Measurements from ENCODE around the gene HEXA.

The HEXA gene

GRCh38 chr15:72372361-72372760 lies 3.5 kb downstream of the HEXA start:
- no peak for DNase-seq

- DNase-seq, result no peak
These were observed 5.8 kb downstream of the HEXA start for GRCh38 chr15:72369964-72370363.

- DNase-seq, result no peak
These were observed 6.9 kb downstream of the HEXA start for GRCh38 chr15:72368899-72369298.

GRCh38 chr15:72368325-72368724 lies 7.5 kb downstream of the HEXA start:
- DNase-seq, result no peak

GRCh38 chr15:72365844-72366243 lies 10.0 kb downstream of the HEXA start:
- no peak for DNase-seq

GRCh38 chr15:72361176-72361575 lies 14.6 kb downstream of the HEXA start:
- DNase-seq, result no peak

GRCh38 chr15:72358650-72359171 lies 17.1 kb downstream of the HEXA start:
- DNase-seq, result peak; percentile 58

GRCh38 chr15:72358121-72358520 lies 17.7 kb downstream of the HEXA start:
- no peak for DNase-seq

GRCh38 chr15:72354496-72354895 lies 21.3 kb downstream of the HEXA start:
- DNase-seq, result no peak

GRCh38 chr15:72353266-72353665 lies 22.5 kb downstream of the HEXA start:
- DNase-seq, result no peak

- no peak for DNase-seq
These were observed 30.0 kb downstream of the HEXA start for GRCh38 chr15:72345806-72346205.

- no peak for DNase-seq
These were observed 30.5 kb downstream of the HEXA start for GRCh38 chr15:72345280-72345679.

- DNase-seq, result no peak
These were observed 31.2 kb downstream of the HEXA start for GRCh38 chr15:72344602-72345001.

GRCh38 chr15:72342385-72342784 lies 33.4 kb downstream of the HEXA start:
- no peak for DNase-seq

- DNase-seq, result no peak
These were observed 34.5 kb downstream of the HEXA start for GRCh38 chr15:72341361-72341760.

GRCh38 chr15:72340366-72340765 lies 35.4 kb downstream of the HEXA start:
- DNase-seq, result no peak

GRCh38 chr15:72339777-72340177 lies 36.0 kb downstream of the HEXA start:
- no peak for DNase-seq

- DNase-seq, result no peak
These were observed 37.0 kb downstream of the HEXA start for GRCh38 chr15:72338617-72339321.

GRCh38 chr15:72338148-72338547 lies 37.7 kb downstream of the HEXA start:
- no peak for DNase-seq

- DNase-seq, result no peak
These were observed 41.0 kb downstream of the HEXA start for GRCh38 chr15:72334842-72335241.

- DNase-seq, result no peak
These were observed 44.8 kb downstream of the HEXA start for GRCh38 chr15:72331021-72331420.

GRCh38 chr15:72323752-72324151 lies 52.1 kb downstream of the HEXA start:
- no peak for DNase-seq

- DNase-seq, result peak; percentile 87
These were observed 55.7 kb downstream of the HEXA start, which contains the start of gene CELF6 for GRCh38 chr15:72319985-72320671. CELF6 (minus strand) TSS chr15:72320157; CDS start chr15:72319874, 283 bp downstream.

- peak; percentile 84 for DNase-seq
These were observed 56.3 kb downstream of the HEXA start for GRCh38 chr15:72319360-72319984.

Data from right hindlimb (tissue), 1 donor.